G401.6 (cell line): Measurements from ENCODE around the gene DUXB.

Source experiments
- FAIRE-seq: peaks from 2 replicates; lab custom pipeline; 2012; peaks lifted over from hg19 to GRCh38; lab: Jason Lieb, UNC

Gene DUXB, protein sequence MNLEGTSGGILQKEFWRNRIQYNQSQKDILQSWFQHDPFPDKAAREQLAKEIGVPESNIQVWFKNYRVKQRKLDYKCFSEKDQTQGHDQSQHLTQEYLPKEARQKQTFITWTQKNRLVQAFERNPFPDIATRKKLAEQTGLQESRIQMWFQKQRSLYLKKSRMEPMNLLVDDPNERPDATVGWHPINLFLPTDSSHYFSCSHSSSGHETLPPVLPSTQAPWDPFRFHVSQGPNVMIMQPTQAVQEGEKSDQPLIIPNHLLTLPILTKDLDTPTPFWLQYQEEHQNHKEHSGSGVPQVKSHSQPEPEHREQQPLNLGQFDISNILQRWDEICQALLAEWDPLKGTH

DNA sequence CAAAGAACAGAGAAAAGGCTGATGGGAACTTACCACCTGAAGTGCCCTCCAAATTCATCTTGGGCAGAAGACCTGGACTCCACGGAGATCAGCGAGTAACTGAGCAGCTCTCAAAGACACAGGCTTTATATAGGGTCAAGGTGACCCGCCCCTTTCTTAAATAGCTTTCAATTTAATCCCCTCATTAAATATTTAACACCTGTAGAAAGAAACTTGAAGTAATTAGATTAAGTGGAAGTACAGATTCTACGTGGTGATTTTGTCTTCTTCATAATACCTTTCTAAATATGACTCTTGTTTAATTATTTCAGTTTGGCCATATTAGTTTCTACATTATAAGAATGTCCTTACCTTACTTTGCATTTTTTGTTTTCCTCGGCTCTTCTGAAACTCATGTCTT lies at the start of gene DUXB:
TSS of gene DUXB (minus strand) at position 101 of the 400 bp plus-strand sequence. CDS start at position 58, 43 bp downstream.
- FAIRE-seq: no peak

GRCh38 chr16:75750528-75750927 lies 49.3 kb upstream of the DUXB start:
- no peak for FAIRE-seq

- FAIRE-seq: no peak
Observed at GRCh38 chr16:75746359-75746758, 45.1 kb upstream of the DUXB start.

- no peak for FAIRE-seq
Observed at GRCh38 chr16:75745823-75746222, 44.6 kb upstream of the DUXB start.

DNA sequence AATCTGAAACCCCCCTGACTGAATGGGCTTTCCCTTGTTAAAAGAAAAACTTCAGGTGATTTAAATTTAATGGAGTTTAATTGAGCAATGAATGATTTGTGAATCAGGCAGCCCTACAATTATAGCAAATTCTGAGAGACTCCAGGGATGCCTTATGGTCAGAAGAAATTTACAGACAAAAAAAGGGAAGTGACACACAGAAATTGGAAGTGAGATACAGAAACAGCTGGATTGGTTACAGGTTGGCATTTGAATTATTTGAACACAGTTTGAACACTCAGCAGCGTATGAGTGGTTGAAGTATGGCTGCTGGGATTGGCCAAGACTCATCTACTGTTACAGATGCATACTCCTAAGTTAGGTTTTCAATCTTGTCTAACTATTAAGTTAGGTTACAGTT lies 44.0 kb upstream of the DUXB start:
- FAIRE-seq: no peak

DNA sequence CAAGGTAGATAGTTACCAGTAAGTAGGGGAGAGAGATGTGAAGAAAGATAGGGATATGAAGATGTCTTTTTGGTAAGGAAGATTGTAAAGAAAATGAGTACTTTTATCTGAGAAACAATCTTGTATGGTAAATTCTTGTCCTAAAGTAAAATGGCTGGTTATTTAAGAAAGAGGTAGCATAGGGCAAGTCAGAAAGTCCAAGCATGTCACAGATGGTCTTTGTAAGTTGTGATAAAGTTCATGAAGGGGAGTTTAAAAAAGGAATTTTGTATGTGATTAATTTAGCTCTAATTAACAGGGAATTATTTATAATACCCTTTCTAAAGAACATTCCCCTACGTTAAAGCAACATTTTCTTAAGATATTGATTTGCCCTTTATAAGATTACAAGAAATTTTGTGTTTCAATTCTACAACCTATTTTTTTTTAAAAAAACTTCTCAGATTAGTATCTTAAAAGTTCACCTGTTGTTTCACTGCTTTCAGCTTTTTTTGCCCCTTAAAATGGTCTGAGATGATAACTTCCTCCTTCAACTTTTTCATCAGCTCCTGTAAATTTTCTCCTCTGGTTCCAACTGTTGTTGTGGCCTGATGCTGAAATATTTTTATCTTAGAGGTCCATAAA lies 41.3 kb upstream of the DUXB start:
- no peak for FAIRE-seq

GRCh38 chr16:75733305-75734211 lies 32.3 kb upstream of the DUXB start:
- FAIRE-seq: no peak

- no peak for FAIRE-seq
Observed at GRCh38 chr16:75732871-75733270, 31.6 kb upstream of the DUXB start.

GRCh38 chr16:75727221-75727620 lies 26.0 kb upstream of the DUXB start:
- FAIRE-seq: no peak

DNA sequence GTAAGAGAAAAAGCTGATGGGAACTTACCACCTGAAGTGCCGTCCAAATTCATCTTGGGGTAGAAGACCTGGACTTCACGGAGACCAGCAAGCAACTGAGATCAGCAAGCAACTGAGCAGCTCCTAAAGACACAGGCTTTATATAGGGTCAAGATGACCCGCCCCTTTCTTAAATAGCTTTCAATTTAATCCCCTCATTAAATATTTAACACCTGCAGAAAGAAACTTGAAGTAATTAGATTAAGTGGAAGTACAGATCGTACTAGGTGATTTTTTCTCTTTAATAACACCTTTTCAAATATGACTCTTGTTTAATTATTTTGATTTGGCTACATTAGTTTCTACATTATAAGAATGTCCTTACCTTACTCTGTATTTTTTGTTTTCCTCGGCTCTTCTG lies 25.1 kb upstream of the DUXB start, which contains the start of gene CPHXL:
TSS of gene CPHXL (minus strand) at position 101 of the 400 bp plus-strand sequence. CDS start at position 53, 48 bp downstream.
- no peak for FAIRE-seq

GRCh38 chr16:75718452-75718851 lies 17.2 kb upstream of the DUXB start:
- no peak for FAIRE-seq

- FAIRE-seq: no peak
Observed at GRCh38 chr16:75714661-75715060, 13.4 kb upstream of the DUXB start.

GRCh38 chr16:75710344-75710743 lies 9.1 kb upstream of the DUXB start:
- no peak for FAIRE-seq

GRCh38 chr16:75703306-75703705 lies 2.0 kb upstream of the DUXB start:
- no peak for FAIRE-seq

GRCh38 chr16:75702242-75702641 lies 981 bp upstream of the DUXB start:
- no peak for FAIRE-seq

GRCh38 chr16:75697571-75697970 lies 3.7 kb downstream of the DUXB start:
- no peak for FAIRE-seq

DNA sequence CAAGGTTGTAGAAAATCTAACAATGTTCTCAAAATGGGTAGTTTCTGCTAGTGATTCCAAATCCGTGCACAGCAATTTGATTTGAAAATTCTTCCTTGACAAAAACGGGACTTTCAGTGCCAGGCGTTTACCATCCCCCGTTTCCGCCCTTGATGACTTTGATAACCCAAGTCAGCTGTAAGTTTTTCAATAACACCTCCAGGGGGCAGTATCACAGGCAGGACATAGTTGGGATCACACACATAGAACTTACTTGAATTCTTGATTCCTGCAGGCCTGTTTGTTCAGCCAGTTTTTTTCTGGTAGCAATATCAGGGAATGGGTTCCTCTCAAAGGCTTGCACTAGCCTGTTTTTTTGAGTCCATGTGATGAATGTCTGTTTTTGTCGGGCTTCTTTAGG lies 5.6 kb downstream of the DUXB start:
- no peak for FAIRE-seq

- FAIRE-seq: no peak
Observed at GRCh38 chr16:75687361-75687760, 13.9 kb downstream of the DUXB start.

DNA sequence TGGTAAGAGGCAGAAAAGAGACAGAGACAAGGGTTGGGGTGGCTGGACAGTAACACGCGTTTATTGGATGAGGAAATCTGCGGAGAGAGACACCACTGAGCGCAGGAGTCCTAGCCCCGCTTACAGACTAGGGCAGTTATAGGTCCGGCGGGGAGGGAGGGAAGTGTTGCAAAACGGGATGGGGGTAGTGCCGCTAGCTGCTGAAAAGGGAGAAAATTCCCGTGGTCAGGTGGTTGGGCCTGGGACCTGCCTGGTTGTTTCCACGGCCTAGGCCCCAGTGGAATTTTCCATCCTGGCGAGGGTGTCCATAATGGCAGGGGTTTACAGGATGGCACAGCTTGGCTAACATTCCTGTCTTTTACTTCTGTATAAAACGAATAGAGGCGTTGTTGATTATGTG lies 19.0 kb downstream of the DUXB start:
- FAIRE-seq: no peak

GRCh38 chr16:75679366-75679765 lies 21.9 kb downstream of the DUXB start:
- no peak for FAIRE-seq

- no peak for FAIRE-seq
Observed at GRCh38 chr16:75676909-75677308, 24.4 kb downstream of the DUXB start, which contains the start of gene CPHXL2. Gene CPHXL2 (minus strand): TSS chr16:75677009. CDS start chr16:75676999, 10 bp downstream.

GRCh38 chr16:75667503-75667902 lies 33.8 kb downstream of the DUXB start:
- FAIRE-seq: no peak
